NB4 (cell line): ENCODE measurements around the gene HNRNPAB.
"Not testable (repeated sequence)": the region's sequence is repeated elsewhere in the genome, so short reads cannot be mapped to it uniquely, and the experiment has no call there.

Experiments used
- DNase-seq: peaks from one replicate; pipeline ENCODE4 v3.0.0; 2010; ENCODE audit warnings: low read depth
- H3K4me3 ChIP-seq: one replicate; pipeline ENCODE4 v1.5.1; 2011; ENCODE audit warnings: mild to moderate bottlenecking, low read depth, low read length, moderate library complexity
- MYC ChIP-seq: IDR thresholded peaks from 2 replicates; pipeline ENCODE4 v1.6.1; 2011; ENCODE audit warnings: low read depth, low read length
- POLR2A ChIP-seq: IDR thresholded peaks from 2 replicates; pipeline ENCODE4 v1.6.1; 2011; ENCODE audit warnings: mild to moderate bottlenecking; ENCODE audit not compliant: insufficient read length; ENCODE audit errors: extremely low read depth
- TF ChIP-seq, protein P1 (sequence below): IDR thresholded peaks from 2 replicates; pipeline ENCODE4 v1.6.1; 2011; ENCODE audit warnings: low read depth, low read length
- TF ChIP-seq, protein P2 (sequence below): IDR thresholded peaks from one replicate; pipeline ENCODE4 v1.5.1; 2012; ENCODE audit warnings: low read depth, low read length

HNRNPAB gene

DNA sequence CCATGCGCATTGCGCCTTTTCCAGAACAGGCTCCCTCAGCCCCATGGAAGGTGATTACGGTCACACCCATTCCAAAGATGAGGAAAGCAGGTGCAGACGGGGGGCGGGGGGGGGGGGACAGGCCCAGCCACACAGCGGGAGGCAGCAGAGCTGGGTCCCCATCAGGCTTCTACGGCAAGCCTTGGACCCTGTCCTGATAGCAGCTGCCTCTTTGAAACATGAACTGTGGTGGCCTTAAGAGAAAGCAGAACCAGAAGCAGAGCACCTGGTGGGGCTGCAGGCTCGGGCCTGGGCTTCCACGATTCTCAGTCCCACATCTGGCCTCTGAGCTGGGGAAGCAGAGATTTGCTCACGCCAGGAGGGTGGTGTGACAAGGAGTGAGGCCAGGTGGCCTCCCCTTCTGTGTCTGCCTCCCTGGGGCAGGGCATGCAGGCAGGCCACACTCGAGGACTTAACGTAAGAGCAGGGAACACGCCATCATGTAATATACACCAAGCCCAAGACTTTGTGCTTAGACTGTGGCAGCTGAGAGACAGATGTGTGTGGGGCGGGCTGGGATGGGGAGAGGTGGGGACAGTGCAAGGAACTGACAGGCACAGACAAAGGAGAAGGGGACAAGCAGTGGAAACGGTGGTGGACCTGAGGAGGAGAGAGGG lies 42.4 kb downstream of the HNRNPAB start:
- no peak for DNase-seq
- TF ChIP-seq POLR2A: no peak
- TF ChIP-seq, protein P1, sequence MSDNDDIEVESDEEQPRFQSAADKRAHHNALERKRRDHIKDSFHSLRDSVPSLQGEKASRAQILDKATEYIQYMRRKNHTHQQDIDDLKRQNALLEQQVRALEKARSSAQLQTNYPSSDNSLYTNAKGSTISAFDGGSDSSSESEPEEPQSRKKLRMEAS: no peak
- TF ChIP-seq, protein P2, sequence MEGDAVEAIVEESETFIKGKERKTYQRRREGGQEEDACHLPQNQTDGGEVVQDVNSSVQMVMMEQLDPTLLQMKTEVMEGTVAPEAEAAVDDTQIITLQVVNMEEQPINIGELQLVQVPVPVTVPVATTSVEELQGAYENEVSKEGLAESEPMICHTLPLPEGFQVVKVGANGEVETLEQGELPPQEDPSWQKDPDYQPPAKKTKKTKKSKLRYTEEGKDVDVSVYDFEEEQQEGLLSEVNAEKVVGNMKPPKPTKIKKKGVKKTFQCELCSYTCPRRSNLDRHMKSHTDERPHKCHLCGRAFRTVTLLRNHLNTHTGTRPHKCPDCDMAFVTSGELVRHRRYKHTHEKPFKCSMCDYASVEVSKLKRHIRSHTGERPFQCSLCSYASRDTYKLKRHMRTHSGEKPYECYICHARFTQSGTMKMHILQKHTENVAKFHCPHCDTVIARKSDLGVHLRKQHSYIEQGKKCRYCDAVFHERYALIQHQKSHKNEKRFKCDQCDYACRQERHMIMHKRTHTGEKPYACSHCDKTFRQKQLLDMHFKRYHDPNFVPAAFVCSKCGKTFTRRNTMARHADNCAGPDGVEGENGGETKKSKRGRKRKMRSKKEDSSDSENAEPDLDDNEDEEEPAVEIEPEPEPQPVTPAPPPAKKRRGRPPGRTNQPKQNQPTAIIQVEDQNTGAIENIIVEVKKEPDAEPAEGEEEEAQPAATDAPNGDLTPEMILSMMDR: no peak
- no peak for TF ChIP-seq MYC

DNA sequence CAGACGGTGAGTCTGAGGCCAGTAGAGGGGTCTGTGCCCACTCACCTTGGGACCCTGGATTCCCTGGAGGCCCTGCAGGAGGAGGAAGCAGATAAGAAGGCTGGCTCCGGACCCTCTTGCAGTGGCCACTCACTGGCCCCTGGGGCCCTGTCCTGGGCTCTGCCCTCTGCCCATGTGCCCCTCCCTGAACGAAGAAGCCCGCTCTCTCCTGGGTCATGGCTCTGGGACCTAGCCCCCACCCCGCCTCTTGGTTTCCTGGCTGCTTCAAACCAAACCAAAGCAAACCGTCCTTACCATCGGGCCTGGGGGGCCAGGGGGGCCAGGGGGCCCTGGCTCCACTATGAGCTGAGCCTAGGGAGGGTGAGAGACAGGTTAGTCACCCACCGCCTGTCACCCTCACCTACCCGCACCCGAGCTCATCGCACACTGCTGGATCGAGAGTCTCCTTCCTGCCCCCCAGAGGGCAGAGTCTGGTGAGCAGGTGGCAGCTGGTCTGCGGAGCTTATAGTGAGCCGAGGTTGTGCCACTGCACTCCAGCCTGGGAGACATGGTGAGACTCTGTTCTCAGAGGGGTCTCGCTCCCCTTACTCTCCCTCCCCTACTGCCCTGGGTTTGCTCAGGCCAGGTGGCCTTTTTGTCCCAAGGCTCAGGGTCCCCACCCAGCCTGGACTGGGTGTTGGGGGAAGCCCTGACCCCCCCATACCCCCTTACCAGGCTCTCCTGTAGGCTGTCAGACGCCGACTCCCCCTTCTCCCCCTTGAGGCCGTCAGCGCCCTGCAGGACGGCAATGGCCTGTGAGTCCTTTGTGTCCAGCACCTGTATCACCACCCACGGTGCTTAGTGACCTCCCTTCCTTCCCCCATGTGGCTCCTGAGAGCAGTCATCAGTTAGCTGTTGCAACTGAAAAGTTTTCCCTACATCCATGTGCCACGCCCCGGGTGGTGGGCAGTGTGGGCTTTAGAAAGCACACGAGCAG lies 43.4 kb downstream of the HNRNPAB start:
- no peak overlapping the region for H3K4me3 ChIP-seq
- TF ChIP-seq, protein P1: no peak
- DNase-seq: no peak

More for the DNA sequence above, 42.4 kb downstream of the HNRNPAB start:
- H3K4me3 ChIP-seq: no peak overlapping the region

DNA sequence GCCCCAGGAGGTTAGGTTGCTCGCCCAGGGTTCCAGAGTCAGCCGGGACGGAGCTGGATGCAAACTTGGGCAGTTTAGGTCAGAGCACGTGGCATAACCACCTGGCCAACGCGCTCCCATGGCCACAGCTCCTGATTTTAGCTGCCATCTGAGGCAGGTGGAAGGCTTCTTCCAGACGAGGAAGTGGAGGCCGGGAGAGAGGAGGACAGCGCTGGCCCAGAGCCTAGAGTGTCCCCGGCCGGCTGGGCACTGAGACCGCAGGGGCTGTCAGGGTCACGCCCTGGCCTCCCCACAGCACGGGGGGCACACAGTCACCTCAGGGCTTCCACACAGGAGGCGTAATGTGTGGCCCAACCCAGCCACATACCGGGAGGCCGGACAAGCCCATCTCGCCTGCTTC lies 44.4 kb downstream of the HNRNPAB start:
- DNase-seq: no peak
- no peak overlapping the region for H3K4me3 ChIP-seq
- TF ChIP-seq, protein P1: no peak
- TF ChIP-seq MYC (no peak), POLR2A (no peak)
- TF ChIP-seq, protein P2: no peak

DNA sequence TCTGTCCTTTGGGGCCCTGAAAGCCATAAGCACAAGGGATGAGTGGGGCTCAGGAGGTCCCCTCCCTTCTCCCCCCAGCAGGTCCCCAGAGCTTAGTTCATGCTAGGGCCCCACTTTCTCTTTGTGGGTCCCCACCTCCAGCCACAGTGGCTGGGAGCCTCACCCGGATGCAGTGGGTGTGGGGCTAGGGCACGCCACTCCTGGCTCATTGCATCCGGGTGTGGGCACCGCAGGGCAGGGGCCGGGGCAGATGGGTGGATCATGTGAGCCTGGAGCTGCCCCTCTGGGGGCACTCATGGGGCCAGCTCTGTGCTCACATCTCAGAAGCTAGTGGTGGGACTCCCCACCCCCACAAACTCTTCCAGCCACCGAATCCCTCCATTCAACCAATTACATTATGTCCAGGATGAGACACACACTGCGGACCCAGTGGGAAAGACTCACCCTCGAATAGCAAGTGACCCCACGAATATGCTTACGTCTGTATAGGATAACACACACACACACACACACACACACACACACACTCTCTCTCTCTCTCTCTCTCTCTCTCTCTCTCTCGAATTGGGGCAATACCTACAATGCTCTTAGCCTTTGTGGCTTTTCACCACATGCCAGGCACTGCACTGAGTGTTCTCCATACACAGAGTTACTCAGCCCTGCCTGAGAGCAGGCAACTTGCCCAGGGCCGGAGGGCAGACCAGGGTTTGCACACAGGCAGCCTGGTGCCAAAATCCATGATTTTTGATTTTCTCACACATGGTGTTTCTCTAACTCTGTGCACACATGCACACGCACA lies 45.1 kb downstream of the HNRNPAB start:
- no peak overlapping the region for H3K4me3 ChIP-seq
- DNase-seq: peak; percentile 23
- no peak for TF ChIP-seq MYC
- no peak for TF ChIP-seq POLR2A
- TF ChIP-seq, protein P2: no peak
- TF ChIP-seq, protein P1: no peak

DNA sequence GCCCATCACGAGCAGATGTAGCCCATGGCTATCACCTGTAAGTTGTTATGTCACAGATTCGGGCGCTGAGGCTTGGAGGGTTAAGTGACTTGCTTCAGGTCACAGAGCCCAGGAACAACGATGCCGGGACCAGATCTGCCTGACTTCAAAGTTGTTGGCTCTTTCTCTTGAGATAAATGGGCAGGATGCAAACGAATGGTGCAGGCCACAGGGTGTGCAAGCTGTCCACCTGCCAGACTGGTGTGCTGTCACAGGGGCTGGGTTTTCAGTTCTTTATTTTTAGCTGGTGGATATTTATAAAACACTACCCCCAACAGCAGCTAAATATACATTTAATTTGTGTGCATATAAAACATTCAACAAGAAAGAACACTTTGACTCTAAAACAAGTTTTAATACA lies 45.9 kb downstream of the HNRNPAB start:
- no peak for DNase-seq
- TF ChIP-seq, protein P2: no peak
- TF ChIP-seq, protein P1: no peak
- no peak for TF ChIP-seq MYC
- no peak for TF ChIP-seq POLR2A
- no peak overlapping the region for H3K4me3 ChIP-seq

DNA sequence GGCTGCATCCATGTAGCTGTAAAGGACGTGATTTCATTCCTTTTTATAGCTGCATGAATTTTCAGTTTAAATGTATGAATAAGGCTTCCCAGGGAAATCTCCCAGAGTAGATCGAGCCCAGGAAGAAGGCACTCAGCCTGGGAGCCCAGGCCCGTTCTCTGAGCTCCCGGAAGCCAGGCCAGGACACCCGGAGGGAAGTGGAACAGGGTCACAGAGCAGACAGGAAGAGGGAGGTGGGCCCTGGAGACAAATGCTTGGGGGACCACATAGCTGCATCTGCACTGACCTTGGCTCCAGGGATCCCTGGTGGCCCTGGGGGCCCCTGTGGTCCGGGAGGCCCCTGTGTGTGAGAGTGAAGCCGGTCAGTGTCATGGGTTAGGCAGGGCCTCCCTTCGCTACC lies 47.9 kb downstream of the HNRNPAB start:
- TF ChIP-seq POLR2A: no peak
- TF ChIP-seq, protein P1: no peak
- TF ChIP-seq, protein P2: no peak
- no peak for TF ChIP-seq MYC
- H3K4me3 ChIP-seq: no peak overlapping the region
- DNase-seq: no peak

DNA sequence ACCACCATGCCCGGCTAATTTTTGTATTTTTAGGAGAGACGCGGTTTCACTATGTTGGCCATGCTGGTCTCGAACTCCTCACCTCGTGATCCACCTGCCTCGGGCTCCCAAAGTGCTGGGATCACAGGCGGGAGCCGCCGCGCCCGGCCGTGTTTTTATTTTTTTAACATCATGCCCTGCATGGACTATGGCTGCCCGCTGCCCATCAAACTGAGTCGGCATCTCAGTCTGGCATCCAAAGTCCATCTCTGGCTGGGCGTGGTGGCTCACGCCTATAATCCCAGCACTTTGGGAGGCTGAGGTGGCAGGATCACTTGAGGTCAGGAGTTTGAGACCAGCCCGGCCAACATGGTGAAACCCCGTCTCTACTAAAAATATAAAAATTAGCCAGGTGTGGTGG lies 49.3 kb downstream of the HNRNPAB start:
- DNase-seq, H3K4me3 ChIP-seq: not testable (repeated sequence)
